Sigmoid colon (tissue), 7 donors: ENCODE data around the gene COX14. TPM values are rescaled to one million over a fixed set of nuclear protein-coding genes. Genes with fewer than 3 reads are reported as not detected.

ENCODE experiments used
- DNase-seq: peaks from one replicate; pipeline ENCODE4 v3.0.0-alpha.2; 2019
- H3K27ac ChIP-seq, 4 donors: fragments of 200-600 bp; sonication (generic); one replicate each; pipeline ENCODE4 v1.5.1; 2016 to 2019; ENCODE audit warnings: mild to moderate bottlenecking in 1 of 4
- H3K27me3 ChIP-seq, 3 donors: fragments of 200-600 bp; sonication (generic); one replicate each; pipeline ENCODE4 v1.5.1; 2019; ENCODE audit warnings: mild to moderate bottlenecking in 1 of 3
- H3K36me3 ChIP-seq, 4 donors: fragments of 200-600 bp; sonication (generic); one replicate each; pipeline ENCODE4 v1.5.1; 2016 to 2019
- H3K4me1 ChIP-seq, 4 donors: fragments of 200-600 bp; sonication (generic); one replicate each; pipeline ENCODE4 v1.5.1; 2017 to 2019
- H3K4me3 ChIP-seq, 4 donors: fragments of 200-600 bp; sonication (generic); one replicate each; pipeline ENCODE4 v1.5.1; 2017 to 2019; ENCODE audit warnings: mild to moderate bottlenecking in 2 of 4, moderate library complexity in 1 of 4
- H3K9me3 ChIP-seq, 4 donors: fragments of 200-600 bp in 3 of 4; sonication (generic) in 3 of 4; one replicate each; pipeline versions ENCODE4 v1.5.1 to v1.6.1; 2013 to 2019
- CTCF ChIP-seq, 4 experiments: fragments of 450-650 bp in 3 of 4; fragments of 200-600 bp in 1 of 4; IDR thresholded peaks; one replicate each; pipeline ENCODE4 v1.5.1; 2016 to 2019; ENCODE audit warnings: antibody characterized with exemption in 4 of 4, mild to moderate bottlenecking in 3 of 4, moderate library complexity in 2 of 4
- EP300 ChIP-seq, 4 donors: sonication (generic); formaldehyde crosslinking; IDR thresholded peaks; one replicate each; pipeline ENCODE4 v1.6.1; 2017; ENCODE audit warnings: antibody characterized with exemption in 4 of 4
- POLR2A ChIP-seq, 2 donors: fragments of 450-650 bp; IDR thresholded peaks; one replicate each; pipeline ENCODE4 v1.6.1; 2016; ENCODE audit warnings: antibody characterized with exemption in 2 of 2, mild to moderate bottlenecking in 2 of 2, moderate library complexity in 2 of 2
- POLR2AphosphoS5 ChIP-seq, 4 donors: sonication (generic); formaldehyde crosslinking; IDR thresholded peaks; one replicate each; pipeline ENCODE4 v1.6.1; 2017; ENCODE audit warnings: antibody characterized with exemption in 4 of 4
- WGBS, 2 donors: extraction: QIAGEN DNeasy Blood & Tissue Kit; methylation state at CpG; one replicate each; pipeline ENCODE4 v1.1.7; 2013; 5-methylcytosine and 5-hydroxymethylcytosine counted together
- intact Hi-C: fragments of 100-400 bp; cut with DNase I; formaldehyde crosslinking; loops from one replicate; pipeline ENCODE4 v1.15.1; 2023
- polyA plus RNA-seq, 3 donors: library from polyadenylated mRNA; stranded (reverse); fragments of 200-250 nt; gene quantifications; one replicate each; pipeline ENCODE4 v1.2.3, GENCODE V29; 2013
- total RNA-seq, 4 donors: library from RNA; depleted of rRNA; stranded (reverse); fragments of >200 nt; gene quantifications; one replicate each; pipeline ENCODE4 v1.1.0, GENCODE V29; 2016
- donor health status: healthy with polysubstance abuse.
- donor health status: Bipolar disorder and iron deficiency.
- donor health status: healthy.

The COX14 gene
- total and polyA plus RNA-seq, 7 donors = 87.8 to 266 (median 124) TPM

- Histone ChIP-seq H3K36me3 (peaks cover 18 to 89% (median 79%) of the 10 kb centered on the region in 4 donors), H3K4me3 (no peak overlapping the region), H3K27me3 (no peaks in the 10 kb centered on the region), H3K27ac (no peak overlapping the region), H3K4me1 (peaks cover 0 to 17% (median 8%) of the 10 kb centered on the region in 4 donors), H3K9me3 (no peaks in the 10 kb centered on the region)
- TF ChIP-seq POLR2A (IDR thresholded peaks at IDR 0.05) = no peak
- no peak for TF ChIP-seq EP300 (IDR thresholded peaks at IDR 0.05)
- TF ChIP-seq CTCF (IDR thresholded peaks at IDR 0.05) = no peak
- no peak for TF ChIP-seq POLR2AphosphoS5 (IDR thresholded peaks at IDR 0.05)
- 95 to 96% methylated on average over 5 of the region's 5 CpGs for WGBS, 2 donors
- DNase-seq = no peak
- intact Hi-C loops = no loop called here
Observed at GRCh38 chr12:50090391-50090790, 21.6 kb upstream of the COX14 start.

GRCh38 chr12:50097952-50098351, 14.1 kb upstream of the COX14 start:
- 92 to 93% methylated on average over 6 of the region's 6 CpGs for WGBS, 2 donors
- TF ChIP-seq EP300 (IDR thresholded peaks at IDR 0.05) = no peak
- no peak for TF ChIP-seq POLR2A (IDR thresholded peaks at IDR 0.05)
- no peak for TF ChIP-seq POLR2AphosphoS5 (IDR thresholded peaks at IDR 0.05)
- no peak for TF ChIP-seq CTCF (IDR thresholded peaks at IDR 0.05)
- H3K4me1 ChIP-seq = no peaks in the 10 kb centered on the region
- no peaks in the 10 kb centered on the region for H3K9me3 ChIP-seq
- no peak overlapping the region for H3K27ac ChIP-seq
- intact Hi-C loops = no loop called here
- no peaks in the 10 kb centered on the region for H3K27me3 ChIP-seq
- H3K4me3 ChIP-seq = no peak overlapping the region
- H3K36me3 ChIP-seq = peaks cover 21 to 76% (median 62%) of the 10 kb centered on the region in 4 donors
- DNase-seq = no peak

- Histone ChIP-seq H3K9me3 (no peaks in the 10 kb centered on the region), H3K4me1 (peaks cover 0 to 12% (median 10%) of the 10 kb centered on the region in 4 donors), H3K36me3 (peaks cover 21 to 61% (median 47%) of the 10 kb centered on the region in 4 donors), H3K27me3 (no peaks in the 10 kb centered on the region), H3K27ac (peak overlapping the region in 1 of 4 donors; percentile 4), H3K4me3 (no peak overlapping the region)
- no peak for DNase-seq
- intact Hi-C loops = no loop called here
- TF ChIP-seq POLR2AphosphoS5 (IDR thresholded peaks at IDR 0.05) (no peak), CTCF (IDR thresholded peaks at IDR 0.05) (no peak), EP300 (IDR thresholded peaks at IDR 0.05) (no peak), POLR2A (IDR thresholded peaks at IDR 0.05) (no peak)
- WGBS, 2 donors = 75 to 79% methylated on average over 5 of the region's 5 CpGs
Observed at GRCh38 chr12:50099302-50100008, 12.6 kb upstream of the COX14 start.

- H3K9me3 ChIP-seq = no peaks in the 10 kb centered on the region
- DNase-seq = no peak
- 82 to 88% methylated on average over 3 of the region's 3 CpGs for WGBS, 2 donors
- H3K4me1 ChIP-seq = peaks cover 0 to 17% (median 12%) of the 10 kb centered on the region in 4 donors
- H3K4me3 ChIP-seq = no peak overlapping the region
- intact Hi-C loops = no loop called here
- peak overlapping the region in 1 of 4 donors; percentile 4 for H3K27ac ChIP-seq
- TF ChIP-seq POLR2AphosphoS5 (IDR thresholded peaks at IDR 0.05) (no peak), EP300 (IDR thresholded peaks at IDR 0.05) (no peak), CTCF (IDR thresholded peaks at IDR 0.05) (no peak), POLR2A (IDR thresholded peaks at IDR 0.05) (no peak)
- H3K36me3 ChIP-seq = peaks cover 21 to 50% (median 37%) of the 10 kb centered on the region in 4 donors
- no peaks in the 10 kb centered on the region for H3K27me3 ChIP-seq
Observed at GRCh38 chr12:50100561-50100960, 11.5 kb upstream of the COX14 start.
